Breast epithelium (tissue), 3 donors: ENCODE results near the gene TPSAB1.

Source experiments
- CTCF ChIP-seq, 3 donors: fragments of 450-650 bp; IDR thresholded peaks; one replicate each; pipeline ENCODE4 v1.5.1; 2016 to 2017; ENCODE audit warnings: antibody characterized with exemption in 3 of 3, mild to moderate bottlenecking in 3 of 3, moderate library complexity in 3 of 3
- POLR2A ChIP-seq: fragments of 450-650 bp; IDR thresholded peaks from one replicate; pipeline ENCODE4 v1.6.1; 2016; ENCODE audit warnings: antibody characterized with exemption, mild to moderate bottlenecking, moderate library complexity
- POLR2AphosphoS5 ChIP-seq, 3 donors: sonication (generic); formaldehyde crosslinking; IDR thresholded peaks; one replicate each; pipeline ENCODE4 v1.6.1; 2017; ENCODE audit warnings: antibody characterized with exemption in 3 of 3

- TF ChIP-seq CTCF (IDR thresholded peaks at IDR 0.05) (no peak), POLR2A (no peak), POLR2AphosphoS5 (IDR thresholded peaks at IDR 0.05) (no peak)
These were observed 15.5 kb upstream of the TPSAB1 start, which contains the start of gene TPSG1 for GRCh38 chr16:1225051-1225451.
